Uterus (tissue), 4 donors: ENCODE data around the gene RESF1. TPM values are rescaled to one million over a fixed set of nuclear protein-coding genes. Genes with fewer than 3 reads are reported as not detected.

Experiments used
- DNase-seq, 2 donors: peaks; one replicate each; pipeline ENCODE4 v3.0.0-alpha.2; 2019 to 2020
- H3K27ac ChIP-seq, 2 donors: fragments of 200-600 bp; sonication (generic); 1 replicate in 1 of 2; 2 replicates in 1 of 2; pipeline ENCODE4 v1.5.1; 2016 to 2018
- H3K27me3 ChIP-seq, 2 donors: fragments of 200-600 bp; sonication (generic); one replicate each; pipeline ENCODE4 v1.5.1; 2018 to 2019; ENCODE audit warnings: control low read depth in 1 of 2
- H3K36me3 ChIP-seq, 2 donors: fragments of 200-600 bp; sonication (generic); one replicate each; pipeline ENCODE4 v1.5.1; 2019; ENCODE audit warnings: control low read depth in 1 of 2
- H3K4me1 ChIP-seq, 2 donors: fragments of 200-600 bp; sonication (generic); one replicate each; pipeline ENCODE4 v1.5.1; 2018 to 2019; ENCODE audit warnings: control low read depth in 1 of 2
- H3K4me3 ChIP-seq, 2 donors: fragments of 200-600 bp; sonication (generic); 1 replicate in 1 of 2; 2 replicates in 1 of 2; pipeline ENCODE4 v1.5.1; 2018 to 2019; ENCODE audit warnings: mild to moderate bottlenecking in 1 of 2
- H3K9me3 ChIP-seq, 2 donors: fragments of 200-600 bp; sonication (generic); one replicate each; pipeline ENCODE4 v1.5.1; 2019; ENCODE audit warnings: control low read depth in 1 of 2
- CTCF ChIP-seq, 4 experiments: fragments of 200-600 bp in 2 of 4; fragments of 450-650 bp in 2 of 4; sonication (generic) in 2 of 4; IDR thresholded peaks; one replicate each; pipeline ENCODE4 v1.5.1; 2016 to 2019; ENCODE audit warnings: antibody characterized with exemption in 4 of 4, mild to moderate bottlenecking in 2 of 4, moderate library complexity in 1 of 4
- POLR2A ChIP-seq, 2 donors: fragments of 450-650 bp; IDR thresholded peaks; one replicate each; pipeline ENCODE4 v1.6.1; 2016; ENCODE audit warnings: antibody characterized with exemption in 2 of 2, mild to moderate bottlenecking in 1 of 2, moderate library complexity in 1 of 2
- intact Hi-C: fragments of 100-400 bp; cut with DNase I; formaldehyde crosslinking; loops from one replicate; pipeline ENCODE4 v1.15.1; 2023; ENCODE audit warnings: low total_unique reads
- total RNA-seq, 4 donors: library from RNA; depleted of rRNA in 3 of 4; stranded (reverse); fragments of >200 nt in 3 of 4; gene quantifications; one replicate each; pipeline versions ENCODE4 v1.1.0 to v1.2.4, GENCODE V29; 2014 to 2023
- donor health status: DM: yes; HTN: yes; CAD: no.

RESF1 gene
- total RNA-seq, 4 donors from 2014 or later: 39.1 to 145 (median 75.6) TPM

- Histone ChIP-seq H3K4me1 (peaks cover 0 to 10% of the 10 kb centered on the region in 2 donors), H3K9me3 (no peaks in the 10 kb centered on the region), H3K4me3 (peak overlapping the region in 1 of 2 donors; percentile 70), H3K27ac (no peak overlapping the region), H3K27me3 (no peaks in the 10 kb centered on the region), H3K36me3 (no peaks in the 10 kb centered on the region)
- intact Hi-C loops: no loop called here
- no peak for DNase-seq
- TF ChIP-seq CTCF (IDR thresholded peaks at IDR 0.05): no peak
- no peak for TF ChIP-seq POLR2A (IDR thresholded peaks at IDR 0.05)
Measured at GRCh38 chr12:31962076-31962475, 2.9 kb downstream of the RESF1 start.

- H3K27ac ChIP-seq: no peak overlapping the region
- no peaks in the 10 kb centered on the region for H3K9me3 ChIP-seq
- DNase-seq: no peak
- peaks cover 0 to 10% of the 10 kb centered on the region in 2 donors for H3K4me1 ChIP-seq
- no peaks in the 10 kb centered on the region for H3K36me3 ChIP-seq
- TF ChIP-seq CTCF (IDR thresholded peaks at IDR 0.05) (no peak), POLR2A (IDR thresholded peaks at IDR 0.05) (no peak)
- intact Hi-C loops: no loop called here
- H3K27me3 ChIP-seq: no peaks in the 10 kb centered on the region
- no peak overlapping the region for H3K4me3 ChIP-seq
Measured at GRCh38 chr12:31964280-31964679, 5.1 kb downstream of the RESF1 start.

DNA sequence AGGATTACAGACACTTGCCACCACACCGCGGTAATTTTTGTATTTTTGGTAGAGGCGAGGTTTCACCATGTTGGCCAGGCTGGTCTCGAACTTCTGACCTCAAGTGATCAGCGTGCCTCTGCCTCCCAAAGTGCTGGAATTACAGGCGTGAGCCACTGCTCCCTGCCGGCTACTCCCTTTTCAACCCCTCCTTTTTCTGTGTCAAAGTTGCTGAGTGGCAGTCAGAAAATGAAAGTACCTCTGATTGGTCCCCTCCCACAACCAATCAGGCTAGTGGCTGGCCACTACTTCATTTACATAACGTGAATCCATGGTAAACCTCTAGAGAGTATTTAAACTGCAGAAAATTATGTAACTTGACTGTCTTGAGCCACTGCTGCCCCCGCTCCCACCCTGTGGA lies 5.9 kb downstream of the RESF1 start:
- TF ChIP-seq CTCF (IDR thresholded peaks at IDR 0.05): no peak
- no peak for TF ChIP-seq POLR2A (IDR thresholded peaks at IDR 0.05)
- no peaks in the 10 kb centered on the region for H3K9me3 ChIP-seq
- H3K27ac ChIP-seq: no peak overlapping the region
- peaks cover 0 to 10% of the 10 kb centered on the region in 2 donors for H3K4me1 ChIP-seq
- no peak for DNase-seq
- no peaks in the 10 kb centered on the region for H3K36me3 ChIP-seq
- intact Hi-C loops: no loop called here
- no peaks in the 10 kb centered on the region for H3K27me3 ChIP-seq
- H3K4me3 ChIP-seq: no peak overlapping the region

DNA sequence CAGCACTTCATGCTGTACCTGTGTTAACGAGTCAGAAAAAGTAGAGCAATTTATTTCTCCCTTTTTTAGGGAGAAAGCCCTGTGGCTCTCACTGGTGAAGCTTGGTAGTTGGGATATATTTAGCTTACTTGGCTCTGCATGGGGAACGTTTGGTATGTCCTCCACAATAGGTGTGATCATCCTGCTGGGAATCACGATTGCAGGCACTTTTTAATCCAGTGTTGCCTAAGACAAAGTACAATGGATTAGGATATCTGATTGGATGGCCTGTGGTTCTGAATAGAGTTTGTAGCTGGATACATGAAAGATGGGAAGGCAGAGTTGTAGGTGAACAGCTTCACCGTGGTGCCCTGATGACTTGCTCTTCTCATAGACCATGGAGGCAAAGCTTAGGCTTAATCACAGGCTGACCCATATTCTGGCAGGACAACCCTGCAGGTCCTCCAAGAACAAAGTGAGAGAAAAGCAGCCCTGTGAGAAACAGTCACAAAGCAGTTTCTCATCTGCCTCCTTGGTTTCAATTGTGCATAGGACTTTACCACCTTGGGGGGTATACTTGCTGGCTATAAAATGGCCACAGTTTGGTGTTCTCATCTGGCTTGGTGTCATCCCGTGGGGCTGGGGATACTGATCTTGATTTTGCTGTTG lies 7.5 kb downstream of the RESF1 start:
- Histone ChIP-seq H3K36me3 (no peaks in the 10 kb centered on the region), H3K4me3 (no peak overlapping the region), H3K9me3 (no peaks in the 10 kb centered on the region), H3K27ac (peak overlapping the region in 1 of 2 donors; percentile 36), H3K4me1 (peaks cover 0 to 4% of the 10 kb centered on the region in 2 donors), H3K27me3 (no peaks in the 10 kb centered on the region)
- TF ChIP-seq POLR2A (IDR thresholded peaks at IDR 0.05): no peak
- TF ChIP-seq CTCF (IDR thresholded peaks at IDR 0.05): no peak
- no peak for DNase-seq
- intact Hi-C loops: no loop called here

DNA sequence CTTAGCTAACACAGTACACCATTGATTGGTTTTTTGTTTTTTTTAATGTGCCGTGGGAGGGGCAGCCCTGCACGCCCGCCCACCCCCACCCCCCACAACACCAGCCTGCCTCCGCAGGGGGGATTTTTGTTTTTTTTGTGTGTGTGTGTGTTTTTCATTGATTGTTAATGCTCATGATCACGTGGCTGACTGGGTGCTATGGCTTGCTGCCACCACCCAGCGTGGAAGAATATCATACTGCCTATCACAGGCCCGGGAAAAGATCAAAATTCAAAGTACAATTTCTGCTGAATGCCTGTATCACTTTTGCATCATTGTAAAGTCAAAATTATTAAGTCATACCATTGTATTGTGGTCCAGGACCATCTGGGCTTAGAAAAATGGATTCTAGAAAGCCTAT lies 8.3 kb downstream of the RESF1 start:
- no peaks in the 10 kb centered on the region for H3K27me3 ChIP-seq
- H3K4me1 ChIP-seq: no peaks in the 10 kb centered on the region
- intact Hi-C loops: no loop called here
- TF ChIP-seq POLR2A (IDR thresholded peaks at IDR 0.05) (no peak), CTCF (IDR thresholded peaks at IDR 0.05) (no peak)
- no peaks in the 10 kb centered on the region for H3K36me3 ChIP-seq
- H3K27ac ChIP-seq: no peak overlapping the region
- DNase-seq: no peak
- no peak overlapping the region for H3K4me3 ChIP-seq
- peaks cover 0 to 2% of the 10 kb centered on the region in 2 donors for H3K9me3 ChIP-seq
